ENCODE data around the gene PRDM16. TPM values are rescaled to one million over a fixed set of nuclear protein-coding genes. Genes with fewer than 3 reads are reported as not detected.

PRDM16 gene
- total RNA-seq, 2 experiments from 2014 or later, result 0.05 to 0.20 TPM

DNA sequence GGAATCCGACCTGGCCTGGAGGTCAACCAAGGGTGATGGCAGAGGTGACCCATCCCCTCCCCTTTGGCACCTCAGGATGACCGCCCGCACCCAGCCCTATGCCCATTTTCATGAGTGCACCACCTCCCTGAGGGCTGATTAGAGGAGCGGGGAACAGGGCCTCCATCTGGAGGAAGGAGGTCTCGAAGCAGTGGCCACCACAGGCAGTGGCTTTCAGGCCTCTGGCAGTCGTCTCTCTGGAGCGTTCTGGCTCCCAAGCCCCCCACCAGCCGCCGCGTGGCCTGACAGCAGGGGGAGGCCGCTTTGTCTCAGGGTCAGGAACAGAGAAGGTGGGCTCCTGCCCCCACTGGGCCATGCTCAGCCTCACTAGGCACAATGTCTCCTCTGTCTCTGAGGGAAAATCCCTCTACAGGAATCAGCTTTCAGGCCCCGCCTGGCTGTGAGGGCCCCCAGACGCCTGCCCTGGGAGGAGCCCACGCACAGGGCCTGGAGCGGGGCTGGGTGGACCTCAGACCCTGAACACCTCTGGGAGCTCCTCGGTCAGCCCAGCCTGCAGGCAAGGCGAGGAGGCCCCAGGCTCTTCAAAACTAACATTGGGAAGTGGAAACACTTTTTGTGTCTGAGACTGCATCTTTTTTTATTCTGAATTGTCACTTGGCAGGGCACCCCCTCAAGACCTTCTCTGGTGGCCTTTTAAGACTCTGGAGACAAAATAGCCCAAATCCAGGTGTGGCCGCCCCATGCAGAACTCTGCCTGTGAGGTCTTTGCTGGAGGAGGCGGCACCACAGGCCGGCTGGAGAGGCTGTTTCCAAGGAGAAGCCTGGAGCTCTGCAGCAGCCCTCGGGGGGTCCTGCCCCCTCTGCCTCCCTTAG, 257.7 kb downstream of the PRDM16 start:
- Mint-ChIP-seq H3K4me3 (no peak overlapping the region), H3K4me1 (ENCODE audit: low read depth) (no peaks in the 10 kb centered on the region), H3K9me3 (no peaks in the 10 kb centered on the region), H3K27ac (no peak overlapping the region), H3K36me3 (ENCODE audit: low read depth) (no peaks in the 10 kb centered on the region), H3K27me3 (ENCODE audit: low read depth) (peaks cover 2% of the 10 kb centered on the region)
- DNase-seq, result no peak
- CTCF ChIA-PET, result no interaction called here
- intact Hi-C loops (cut with micrococcal nuclease), result no loop called here

GRCh38 chr1:3327389-3327702, 258.3 kb downstream of the PRDM16 start:
- no peak overlapping the region for H3K4me3 Mint-ChIP-seq
- no peak for DNase-seq
- intact Hi-C loops (cut with micrococcal nuclease), result no loop called here
- no peaks in the 10 kb centered on the region for H3K4me1 Mint-ChIP-seq (ENCODE audit: low read depth)
- H3K27me3 Mint-ChIP-seq (ENCODE audit: low read depth), result peaks cover 2% of the 10 kb centered on the region
- no peak overlapping the region for H3K27ac Mint-ChIP-seq
- no peaks in the 10 kb centered on the region for H3K9me3 Mint-ChIP-seq
- H3K36me3 Mint-ChIP-seq (ENCODE audit: low read depth), result no peaks in the 10 kb centered on the region
- CTCF ChIA-PET, result no interaction called here

- no peak for DNase-seq
- Mint-ChIP-seq H3K4me3 (no peak overlapping the region), H3K27ac (no peak overlapping the region), H3K27me3 (ENCODE audit: low read depth) (peaks cover 2% of the 10 kb centered on the region), H3K36me3 (ENCODE audit: low read depth) (no peaks in the 10 kb centered on the region), H3K9me3 (no peaks in the 10 kb centered on the region), H3K4me1 (ENCODE audit: low read depth) (no peaks in the 10 kb centered on the region)
- CTCF ChIA-PET, result no interaction called here
- intact Hi-C loops (cut with micrococcal nuclease), result no loop called here
Measured at GRCh38 chr1:3327936-3328590, 259.1 kb downstream of the PRDM16 start.

DNA sequence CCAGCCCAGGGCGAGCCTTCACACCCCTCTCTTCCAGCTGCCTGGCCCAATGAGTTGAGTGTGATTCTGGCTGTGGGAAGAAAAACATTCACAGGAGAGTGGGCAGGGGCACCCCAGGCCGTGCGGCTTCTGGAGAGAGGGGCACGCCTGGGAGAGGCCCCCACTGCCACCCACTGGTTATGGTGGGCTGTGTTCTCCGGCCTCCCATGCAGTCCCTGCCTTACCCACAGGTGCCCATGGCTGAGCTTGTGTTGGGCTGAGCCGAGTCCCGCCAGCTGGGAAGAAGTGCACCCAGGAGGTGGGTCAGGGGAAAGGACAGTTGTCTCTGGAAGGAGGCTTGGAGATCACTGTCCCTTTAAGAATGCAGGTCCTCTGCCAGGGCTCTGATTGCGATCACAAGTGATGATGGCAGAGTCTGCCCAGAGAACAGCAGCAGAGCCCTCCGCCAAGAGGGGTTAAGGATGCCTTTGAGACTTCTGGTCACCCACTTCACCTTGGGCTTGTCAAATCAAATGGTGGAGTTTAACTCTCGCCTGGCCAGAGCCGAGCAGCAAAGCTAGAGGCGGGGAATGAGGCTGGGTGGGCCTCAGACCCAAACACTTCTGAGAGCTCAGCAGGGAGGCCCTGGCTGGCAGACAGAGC, 260.8 kb downstream of the PRDM16 start:
- Mint-ChIP-seq H3K9me3 (no peaks in the 10 kb centered on the region), H3K4me3 (no peak overlapping the region), H3K27me3 (ENCODE audit: low read depth) (no peaks in the 10 kb centered on the region), H3K4me1 (ENCODE audit: low read depth) (no peaks in the 10 kb centered on the region), H3K36me3 (ENCODE audit: low read depth) (no peaks in the 10 kb centered on the region), H3K27ac (no peak overlapping the region)
- no peak for DNase-seq
- CTCF ChIA-PET, result no interaction called here
- intact Hi-C loops (cut with micrococcal nuclease), result no loop called here

DNA sequence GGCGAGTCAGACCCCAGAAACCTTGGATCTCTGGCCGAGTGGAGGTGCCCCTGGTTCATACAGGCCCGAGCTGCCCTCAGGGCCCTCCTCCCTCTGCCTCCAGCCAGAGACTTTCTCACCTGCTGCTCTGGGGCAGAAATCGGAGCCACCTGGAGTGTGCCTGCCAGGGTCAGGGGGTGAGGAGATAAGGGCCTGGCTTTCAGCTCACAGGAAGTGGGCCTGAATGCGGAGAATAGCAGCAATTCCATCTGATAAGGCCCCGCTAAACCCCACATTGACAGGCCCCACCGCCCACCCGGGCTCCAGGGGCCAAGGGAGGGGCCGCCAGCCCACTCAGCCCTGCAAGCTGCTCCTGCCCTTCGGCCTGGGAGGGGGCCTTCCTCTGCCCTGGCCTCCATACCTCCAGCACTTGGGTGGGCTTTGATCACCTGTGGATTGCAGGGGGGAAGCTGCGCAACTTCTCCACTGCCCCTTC, 261.8 kb downstream of the PRDM16 start:
- no peaks in the 10 kb centered on the region for H3K27me3 Mint-ChIP-seq (ENCODE audit: low read depth)
- H3K27ac Mint-ChIP-seq, result no peak overlapping the region
- H3K4me3 Mint-ChIP-seq, result no peak overlapping the region
- intact Hi-C loops (cut with micrococcal nuclease), result no loop called here
- H3K4me1 Mint-ChIP-seq (ENCODE audit: low read depth), result no peaks in the 10 kb centered on the region
- no peak for DNase-seq
- no peaks in the 10 kb centered on the region for H3K36me3 Mint-ChIP-seq (ENCODE audit: low read depth)
- CTCF ChIA-PET, result interaction anchor here (0.6 to 0.7 kb wide), 2 partner anchors 10 to 28 kb away, joined by 3 read pairs; no protein-coding TSS in a partner anchor
- H3K9me3 Mint-ChIP-seq, result no peaks in the 10 kb centered on the region

DNA sequence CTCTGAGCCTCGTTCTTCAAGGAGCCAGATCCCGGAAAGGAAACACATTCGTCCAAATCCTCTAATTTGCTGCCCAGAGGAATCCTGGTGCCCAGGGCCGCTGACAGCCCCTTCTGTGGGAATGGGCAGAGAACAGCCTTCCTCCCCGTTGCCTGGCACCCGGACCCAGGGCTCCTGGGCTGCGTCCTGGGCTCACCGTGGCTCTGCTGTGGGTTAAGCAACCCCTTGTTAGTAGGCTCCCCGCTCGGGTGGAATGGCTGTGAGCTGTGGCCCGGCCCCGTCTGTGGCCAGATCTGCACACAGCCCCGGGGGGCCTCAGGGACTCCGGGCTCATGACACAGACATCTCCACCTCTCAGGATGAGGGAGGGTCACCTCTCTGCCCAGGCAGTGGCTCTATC, 262.6 kb downstream of the PRDM16 start:
- intact Hi-C loops (cut with micrococcal nuclease), result no loop called here
- Mint-ChIP-seq H3K4me1 (ENCODE audit: low read depth) (no peaks in the 10 kb centered on the region), H3K36me3 (ENCODE audit: low read depth) (no peaks in the 10 kb centered on the region), H3K27ac (no peak overlapping the region), H3K27me3 (ENCODE audit: low read depth) (no peaks in the 10 kb centered on the region), H3K9me3 (no peaks in the 10 kb centered on the region), H3K4me3 (no peak overlapping the region)
- CTCF ChIA-PET, result no interaction called here
- DNase-seq, result no peak

DNA sequence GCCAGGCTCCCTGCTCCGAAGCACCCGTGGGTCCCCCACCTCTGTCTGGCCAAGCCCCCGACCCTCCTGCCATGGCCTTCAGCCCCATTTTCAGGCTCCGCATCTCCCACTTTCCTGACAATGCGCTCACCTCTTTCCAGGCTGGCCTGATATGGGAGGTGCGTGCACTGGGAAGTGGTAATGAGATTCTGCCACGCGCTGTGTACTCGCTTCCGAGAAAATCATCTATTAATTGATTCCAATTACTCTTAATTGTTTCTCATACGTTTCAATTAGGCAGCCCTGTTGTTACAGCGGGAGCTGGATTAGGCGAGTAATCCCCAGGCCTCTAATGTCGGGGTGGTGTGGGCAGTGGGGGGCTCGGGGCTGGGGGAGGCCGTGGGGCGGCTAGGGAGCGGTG, 263.0 kb downstream of the PRDM16 start:
- Mint-ChIP-seq H3K27ac (no peak overlapping the region), H3K4me3 (no peak overlapping the region), H3K4me1 (ENCODE audit: low read depth) (no peaks in the 10 kb centered on the region), H3K9me3 (no peaks in the 10 kb centered on the region), H3K36me3 (ENCODE audit: low read depth) (no peaks in the 10 kb centered on the region), H3K27me3 (ENCODE audit: low read depth) (no peaks in the 10 kb centered on the region)
- no peak for DNase-seq
- intact Hi-C loops (cut with micrococcal nuclease), result no loop called here
- CTCF ChIA-PET, result no interaction called here

DNA sequence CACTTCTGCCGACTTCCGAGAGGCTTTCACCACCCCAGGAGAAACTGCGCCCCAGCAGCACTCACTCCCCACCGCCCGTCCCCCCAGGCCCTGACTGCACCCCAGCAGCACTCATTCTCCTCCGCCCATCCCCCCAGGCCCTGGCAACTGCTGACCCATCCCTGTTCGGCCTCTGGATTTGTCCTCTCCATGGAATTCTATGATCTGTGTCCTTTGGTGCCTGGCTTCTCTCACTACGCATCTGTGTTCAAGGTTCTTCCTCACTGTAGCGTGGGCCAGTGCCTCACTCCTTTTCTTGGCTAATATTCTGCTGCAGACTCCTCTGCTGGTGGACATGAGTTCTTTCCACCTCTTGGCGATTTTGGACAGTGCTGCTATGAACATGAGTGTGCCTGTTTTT, 263.7 kb downstream of the PRDM16 start:
- intact Hi-C loops (cut with micrococcal nuclease), result no loop called here
- H3K36me3 Mint-ChIP-seq (ENCODE audit: low read depth), result no peaks in the 10 kb centered on the region
- no peaks in the 10 kb centered on the region for H3K4me1 Mint-ChIP-seq (ENCODE audit: low read depth)
- no peak overlapping the region for H3K27ac Mint-ChIP-seq
- H3K9me3 Mint-ChIP-seq, result no peaks in the 10 kb centered on the region
- H3K27me3 Mint-ChIP-seq (ENCODE audit: low read depth), result no peaks in the 10 kb centered on the region
- H3K4me3 Mint-ChIP-seq, result no peak overlapping the region
- DNase-seq, result no peak
- CTCF ChIA-PET, result no interaction called here

GRCh38 chr1:3333903-3334302, 264.9 kb downstream of the PRDM16 start:
- DNase-seq, result no peak
- Mint-ChIP-seq H3K27me3 (ENCODE audit: low read depth) (no peaks in the 10 kb centered on the region), H3K36me3 (ENCODE audit: low read depth) (no peaks in the 10 kb centered on the region), H3K9me3 (no peaks in the 10 kb centered on the region), H3K4me1 (ENCODE audit: low read depth) (no peaks in the 10 kb centered on the region), H3K27ac (no peak overlapping the region), H3K4me3 (no peak overlapping the region)
- CTCF ChIA-PET, result no interaction called here
- intact Hi-C loops (cut with micrococcal nuclease), result no loop called here

- Mint-ChIP-seq H3K36me3 (ENCODE audit: low read depth) (no peaks in the 10 kb centered on the region), H3K27ac (no peak overlapping the region), H3K9me3 (no peaks in the 10 kb centered on the region), H3K4me3 (no peak overlapping the region), H3K27me3 (ENCODE audit: low read depth) (no peaks in the 10 kb centered on the region), H3K4me1 (ENCODE audit: low read depth) (no peaks in the 10 kb centered on the region)
- CTCF ChIA-PET, result no interaction called here
- intact Hi-C loops (cut with micrococcal nuclease), result no loop called here
- no peak for DNase-seq
Measured at GRCh38 chr1:3334366-3334765, 265.4 kb downstream of the PRDM16 start.

DNA sequence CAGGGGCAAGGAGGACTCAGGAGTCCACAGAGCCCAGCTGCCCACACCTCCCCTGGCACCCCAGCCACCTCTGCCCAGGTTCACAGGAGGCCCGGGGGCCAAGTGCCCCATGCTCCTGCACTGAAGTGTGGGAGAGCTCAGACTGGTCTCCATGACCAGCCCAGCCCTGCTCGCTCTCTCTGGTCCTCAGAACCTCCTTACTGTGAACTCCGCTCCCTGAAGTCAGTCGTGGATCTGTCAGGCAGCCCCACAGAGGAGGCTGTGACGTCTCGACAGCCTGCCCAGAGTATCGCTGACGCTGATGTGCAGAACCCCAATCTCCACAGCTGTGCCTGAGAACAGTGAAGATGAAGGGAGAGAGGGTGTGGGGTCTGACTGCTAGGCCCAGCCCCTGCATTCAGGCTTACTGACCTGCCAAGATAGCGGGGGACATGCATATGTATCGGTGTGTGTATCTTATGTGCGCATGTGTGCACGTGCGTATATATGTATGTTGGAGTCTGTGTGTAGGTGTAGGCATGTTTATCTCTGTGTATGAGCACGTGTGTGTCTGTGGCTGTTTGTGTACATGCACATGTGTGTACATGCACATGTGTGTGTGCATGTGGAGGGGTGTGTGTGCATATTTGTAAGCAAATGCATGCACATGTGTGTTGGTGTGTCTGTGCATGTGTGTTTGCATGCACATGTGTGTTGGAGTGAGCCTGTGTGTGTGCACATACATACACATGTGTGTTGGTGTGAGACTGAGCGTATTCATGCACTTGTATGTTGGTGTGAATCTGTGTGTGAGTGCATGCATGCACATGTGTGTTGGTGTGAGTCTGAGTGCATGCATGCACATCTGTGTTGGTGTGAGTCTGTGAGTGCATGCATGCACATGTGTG, 267.0 kb downstream of the PRDM16 start:
- DNase-seq, result no peak
- CTCF ChIA-PET, result no interaction called here
- no peak overlapping the region for H3K27ac Mint-ChIP-seq
- H3K4me3 Mint-ChIP-seq, result no peak overlapping the region
- H3K36me3 Mint-ChIP-seq (ENCODE audit: low read depth), result no peaks in the 10 kb centered on the region
- H3K27me3 Mint-ChIP-seq (ENCODE audit: low read depth), result no peaks in the 10 kb centered on the region
- H3K4me1 Mint-ChIP-seq (ENCODE audit: low read depth), result no peaks in the 10 kb centered on the region
- intact Hi-C loops (cut with micrococcal nuclease), result no loop called here
- H3K9me3 Mint-ChIP-seq, result no peaks in the 10 kb centered on the region

Data from activated naive CD4-positive, alpha-beta T cell treated with anti-CD3 and anti-CD28 coated beads for 36 hours (primary cell).